Occipital lobe (tissue), 2 donors: ENCODE results near the gene BLM. TPM values are rescaled to one million over a fixed set of nuclear protein-coding genes. Genes with fewer than 3 reads are reported as not detected.
A peak's percentile ranks its signal among the peaks of the same experiment; 100 is the strongest.
"Not testable (repeated sequence)": the region's sequence is repeated elsewhere in the genome, so short reads cannot be mapped to it uniquely, and the experiment has no call there.

Source experiments
- DNase-seq: peaks from one replicate; lab custom pipeline; 2025; lab: John Stamatoyannopoulos, UW
- total RNA-seq: library from RNA; depleted of rRNA; stranded (reverse); fragments of >200 nt; gene quantifications from one replicate; pipeline ENCODE4 v1.2.3, GENCODE V29; 2014

The BLM gene
- total RNA-seq = 3.6 TPM

DNA sequence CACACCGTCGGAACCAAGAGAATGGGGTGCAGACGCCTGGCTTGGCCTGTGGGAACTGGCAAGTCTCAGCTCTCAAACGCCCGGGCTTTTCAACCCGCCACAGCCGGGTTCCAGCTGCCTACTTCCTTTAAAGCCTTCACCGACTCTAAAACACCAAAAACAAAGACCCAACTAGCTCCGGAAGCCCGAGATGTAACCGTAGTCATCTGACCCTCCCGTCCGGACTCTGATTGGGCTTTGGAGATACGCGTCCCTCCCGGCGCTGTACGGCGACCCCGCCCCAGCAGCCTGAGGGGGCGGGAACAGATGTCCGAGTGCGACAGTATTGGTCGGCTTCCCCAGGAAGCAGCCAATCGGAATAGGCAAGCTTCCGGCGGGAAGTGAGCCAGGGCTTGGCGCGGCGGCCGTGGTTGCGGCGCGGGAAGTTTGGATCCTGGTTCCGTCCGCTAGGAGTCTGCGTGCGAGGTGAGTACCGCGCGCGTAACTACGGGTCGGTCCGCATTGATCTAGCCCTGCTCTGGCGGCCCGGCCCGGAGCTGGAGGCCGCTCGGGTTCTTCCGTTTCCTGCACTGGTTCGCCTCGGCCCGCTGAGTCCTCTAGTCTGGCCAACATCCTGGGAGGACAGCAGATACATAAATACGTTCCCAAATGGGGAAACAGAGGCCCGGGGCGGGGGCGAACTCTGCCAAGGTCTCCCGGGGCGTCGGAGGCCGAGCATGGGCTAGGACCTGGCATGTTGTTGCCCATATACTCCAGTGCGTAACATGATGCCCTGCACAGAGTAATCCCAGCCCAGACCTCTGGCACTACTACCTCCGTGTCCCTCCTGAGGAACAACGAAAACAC is at the start of gene BLM:
Gene BLM (plus strand): TSS at position 371 of the 846 bp plus-strand sequence. CDS start 30,047 bp downstream, outside the sequence.
- DNase-seq = peak; percentile 97

DNA sequence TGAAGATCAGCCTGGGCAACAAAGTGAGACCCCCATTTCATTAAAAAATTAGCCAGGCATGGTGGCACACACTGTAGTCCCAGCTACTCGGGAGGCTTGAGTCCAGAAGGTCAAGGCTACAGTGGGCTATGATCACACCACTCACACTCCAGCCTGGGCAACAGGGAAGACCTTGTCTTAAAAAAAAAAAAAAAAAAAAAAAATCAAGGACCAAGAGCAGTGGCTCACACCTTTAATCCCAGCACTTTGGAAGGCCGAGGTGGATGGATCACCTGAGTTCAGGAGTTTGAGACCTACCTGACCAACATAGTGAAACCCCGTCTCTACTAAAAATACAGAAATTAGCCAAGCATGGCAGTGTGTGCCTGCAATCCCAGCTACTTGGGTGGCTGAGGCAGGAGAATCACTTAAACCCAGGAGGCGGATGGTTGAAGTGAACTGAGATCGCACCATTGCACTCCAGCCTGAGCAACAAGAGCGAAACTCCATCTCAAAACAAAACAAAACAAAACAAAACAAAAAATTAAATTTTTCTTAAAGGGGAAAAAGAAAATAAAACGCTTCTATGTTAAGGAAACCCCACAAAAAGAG is 49.3 kb upstream of the BLM start:
- DNase-seq = not testable (repeated sequence)

DNA sequence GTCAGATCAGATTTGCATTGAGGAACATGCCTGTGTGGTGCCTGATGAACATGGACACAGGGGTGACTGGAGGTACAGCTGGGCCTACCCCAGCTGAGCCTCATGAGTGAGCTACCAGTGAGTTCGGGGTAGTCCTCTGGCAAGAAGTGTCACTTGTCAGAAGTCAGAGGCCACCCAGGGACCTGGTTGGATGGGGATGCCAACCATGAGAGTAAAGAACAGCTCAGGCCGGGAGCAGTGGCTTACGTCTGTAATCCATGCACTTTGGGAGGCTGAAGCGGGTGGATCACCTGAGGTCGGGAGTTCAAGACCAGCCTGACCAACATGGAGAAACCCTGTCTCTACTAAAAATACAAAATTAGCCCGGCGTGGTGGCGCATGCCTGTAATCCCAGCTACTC is 46.5 kb upstream of the BLM start:
- not testable (repeated sequence) for DNase-seq

DNA sequence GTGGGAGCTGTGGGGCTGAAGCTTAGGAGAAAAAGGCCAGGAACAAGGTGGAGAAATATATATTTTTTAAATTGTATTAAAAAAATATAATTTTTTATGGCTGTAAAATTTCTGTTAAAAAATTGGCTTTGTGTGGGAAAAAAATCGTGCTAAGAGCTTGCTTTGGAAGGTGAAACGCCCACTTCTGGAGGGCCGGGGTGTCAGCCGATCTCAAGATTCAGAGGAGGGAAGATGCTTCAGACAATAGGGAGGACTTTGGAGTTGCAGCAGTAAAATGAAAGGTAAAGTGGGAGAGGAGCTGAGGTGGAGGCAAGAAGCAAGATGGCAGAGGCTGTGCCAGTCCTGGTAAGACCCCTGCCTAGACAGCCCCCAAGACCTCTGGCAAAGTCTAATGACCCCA is 45.9 kb upstream of the BLM start:
- no peak for DNase-seq

DNA sequence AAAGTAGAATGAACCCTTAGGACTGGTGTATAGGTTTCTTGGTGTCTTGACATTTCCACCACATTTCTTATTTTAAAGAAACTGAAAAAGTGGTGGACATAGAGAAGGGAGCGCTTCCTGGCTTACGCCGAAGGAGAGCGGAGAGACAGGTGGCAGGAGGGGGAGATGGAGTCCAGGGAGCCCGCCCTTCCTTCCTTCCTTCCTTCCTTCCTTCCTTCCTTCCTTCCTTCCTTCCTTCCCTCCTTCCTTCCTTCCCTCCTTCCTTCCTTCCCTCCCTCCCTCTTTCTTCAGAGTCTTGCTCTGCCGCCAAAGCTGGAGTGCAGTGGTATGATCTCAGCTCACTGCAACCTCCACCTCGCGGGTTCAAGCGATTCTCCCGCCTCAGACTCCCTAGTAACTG is 43.8 kb upstream of the BLM start:
- not testable (repeated sequence) for DNase-seq

DNA sequence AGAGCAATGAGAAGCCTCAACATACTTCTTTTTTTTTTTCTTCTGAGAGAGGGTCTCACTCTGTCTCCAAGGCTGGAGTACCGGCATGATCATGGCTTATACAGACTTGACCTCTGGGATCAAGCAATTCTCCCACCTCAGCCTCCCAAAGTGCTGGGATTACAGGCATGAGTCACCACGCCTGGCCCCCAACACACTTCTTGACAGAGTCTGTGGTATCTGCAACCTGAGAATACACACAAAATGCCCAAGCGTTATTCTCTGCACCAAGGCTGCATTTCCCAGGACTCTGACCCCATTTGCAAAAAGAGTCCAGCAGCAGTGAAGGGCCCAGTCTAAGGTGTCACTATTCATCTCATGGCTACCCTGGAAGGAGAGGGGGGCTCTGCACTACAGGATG is 42.7 kb upstream of the BLM start:
- DNase-seq = no peak

DNA sequence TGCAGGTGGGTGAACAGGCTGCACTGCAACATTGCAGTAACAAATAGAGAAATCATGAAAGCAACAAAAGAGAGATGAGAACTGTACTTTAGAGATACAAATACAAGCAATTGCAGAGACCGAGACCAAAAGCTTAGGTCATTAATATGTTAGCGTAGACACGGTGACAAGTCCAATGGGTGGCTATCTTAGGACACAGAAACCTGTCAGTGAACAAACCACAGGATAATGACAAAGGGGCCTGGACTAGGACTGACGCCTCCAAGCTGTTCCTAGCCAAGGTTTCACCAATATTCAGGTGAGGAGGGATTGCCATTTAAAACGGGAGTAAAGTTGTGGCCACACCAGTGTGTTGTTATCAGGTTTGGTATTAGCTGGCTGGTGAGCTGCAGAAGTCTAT is 41.7 kb upstream of the BLM start:
- no peak for DNase-seq

DNA sequence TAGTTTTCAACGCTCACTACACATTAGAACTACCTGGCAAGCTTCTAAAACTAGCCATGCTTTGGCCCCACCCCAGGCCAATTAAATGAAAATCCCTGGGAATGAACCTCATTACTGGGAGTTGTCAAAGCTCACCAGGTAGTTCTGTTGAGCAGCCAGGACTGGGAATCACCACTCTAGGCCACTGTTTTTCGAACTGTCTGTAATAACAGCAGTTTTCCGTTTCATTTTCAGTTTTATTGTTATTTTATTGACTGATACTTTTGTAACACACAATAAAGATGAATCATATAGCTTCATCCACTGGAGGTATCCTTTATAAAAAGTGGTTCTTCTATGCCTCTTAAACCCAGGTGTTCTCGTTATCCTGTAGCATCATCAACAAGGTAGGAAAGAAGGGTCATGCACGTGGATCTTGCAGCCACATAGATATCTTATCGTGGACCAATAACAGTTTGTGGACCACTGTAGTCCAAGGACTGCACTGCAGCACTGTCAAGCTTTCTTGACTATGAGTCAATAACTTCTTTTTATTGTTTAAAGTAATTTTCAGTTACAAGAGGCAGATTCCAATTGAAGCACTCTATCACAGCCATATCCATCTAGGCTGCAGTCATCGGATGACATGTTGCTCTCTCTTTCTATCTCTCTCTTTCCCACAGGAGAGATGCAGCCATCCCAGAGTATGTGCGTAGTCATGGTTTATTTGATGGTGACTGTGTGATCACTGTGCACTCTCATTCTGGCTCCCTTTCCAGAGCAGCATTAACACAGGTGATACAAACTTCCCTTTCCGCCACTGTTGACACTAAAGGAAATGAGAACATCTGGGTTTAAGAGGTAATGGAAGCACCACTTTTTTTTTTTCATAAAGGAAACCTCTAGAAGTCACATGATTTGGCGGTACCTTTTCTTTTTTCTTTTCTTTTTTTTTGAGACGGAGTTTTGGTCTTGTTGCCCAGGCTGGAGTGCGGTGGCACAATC is 39.0 kb upstream of the BLM start:
- no peak for DNase-seq

DNA sequence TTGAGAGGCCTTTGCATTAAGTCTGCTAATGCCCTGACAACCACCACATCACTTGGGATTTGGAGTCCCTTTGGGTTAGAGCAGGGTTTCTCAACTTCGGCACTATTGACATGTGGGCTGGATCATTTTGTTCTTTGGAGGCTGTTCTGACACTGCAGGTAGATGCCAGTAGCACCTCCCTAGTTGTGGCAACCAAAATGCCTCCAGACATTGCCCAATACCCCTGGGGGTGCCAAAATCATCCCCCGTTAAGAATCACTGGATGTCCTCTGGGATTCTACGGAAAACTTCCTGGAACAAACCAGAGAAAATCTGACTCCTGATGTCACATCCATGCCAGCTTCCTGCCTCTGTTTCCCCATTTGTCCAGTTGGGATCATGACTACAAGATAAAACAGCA is 37.2 kb upstream of the BLM start:
- no peak for DNase-seq

DNA sequence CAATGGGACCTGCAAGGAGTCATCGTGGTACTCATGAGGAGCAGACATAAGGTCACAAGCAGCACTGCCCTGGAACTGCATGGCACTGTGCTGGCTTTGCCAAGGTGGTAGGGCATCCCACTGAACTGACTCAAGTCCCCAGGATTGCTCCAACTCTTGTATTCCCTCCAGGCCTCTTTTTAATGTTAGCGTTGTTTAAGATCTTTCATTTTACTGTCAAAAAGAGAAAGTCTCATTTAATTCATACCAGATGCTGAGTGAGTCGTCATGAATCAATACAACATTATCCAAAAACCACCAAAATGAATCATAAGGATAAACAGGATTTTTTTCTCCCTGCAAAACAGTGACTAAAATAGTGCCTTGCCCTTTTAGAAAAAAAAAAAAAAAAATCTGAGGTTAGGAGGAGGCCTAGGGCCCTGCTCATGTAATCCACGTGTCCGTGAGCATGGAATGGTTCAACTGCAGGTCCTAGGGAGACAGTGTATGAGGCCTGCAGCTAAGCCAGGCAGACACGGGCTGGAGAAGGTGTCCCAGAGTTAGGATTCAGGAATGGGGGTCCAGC is 36.7 kb upstream of the BLM start:
- no peak for DNase-seq

DNA sequence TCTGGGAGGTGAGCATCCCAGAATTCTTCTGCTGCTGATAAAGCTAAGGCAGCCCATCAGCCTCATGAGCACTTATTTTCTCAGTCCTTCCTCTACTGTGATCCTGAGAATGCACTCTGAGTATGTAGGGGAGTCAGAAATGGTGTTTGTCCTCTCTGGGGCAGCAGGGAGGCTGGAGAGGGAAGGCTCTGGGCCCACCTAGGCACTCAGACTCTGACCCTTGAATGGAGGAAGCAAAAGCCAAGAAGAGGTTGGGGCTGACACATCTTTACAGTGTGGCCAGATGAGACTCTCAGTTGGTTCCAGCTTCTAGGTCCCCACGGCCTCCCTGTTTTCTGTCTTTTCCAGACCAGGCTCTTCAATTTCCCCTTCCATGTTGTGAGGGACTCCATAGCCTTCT is 36.1 kb upstream of the BLM start:
- DNase-seq = no peak

DNA sequence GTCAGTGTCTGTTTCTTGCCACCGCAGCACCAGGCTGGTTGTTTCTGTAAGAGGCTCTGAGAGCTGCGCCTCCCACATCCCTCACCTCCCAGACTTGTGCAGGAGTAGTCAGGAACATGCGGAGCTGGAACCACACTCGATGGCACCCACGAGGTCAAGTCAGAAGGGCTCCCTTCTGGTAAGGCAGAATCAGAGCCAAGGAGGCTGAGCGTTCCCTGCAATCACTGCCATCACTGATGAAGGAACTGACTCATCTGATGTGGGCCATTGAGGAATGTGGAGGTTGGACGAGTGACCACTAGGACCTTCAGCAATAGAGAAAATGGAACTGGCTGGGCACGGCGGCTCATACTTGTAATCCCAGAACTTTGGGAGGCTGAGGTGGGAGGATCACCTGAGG is 35.7 kb upstream of the BLM start:
- no peak for DNase-seq

DNA sequence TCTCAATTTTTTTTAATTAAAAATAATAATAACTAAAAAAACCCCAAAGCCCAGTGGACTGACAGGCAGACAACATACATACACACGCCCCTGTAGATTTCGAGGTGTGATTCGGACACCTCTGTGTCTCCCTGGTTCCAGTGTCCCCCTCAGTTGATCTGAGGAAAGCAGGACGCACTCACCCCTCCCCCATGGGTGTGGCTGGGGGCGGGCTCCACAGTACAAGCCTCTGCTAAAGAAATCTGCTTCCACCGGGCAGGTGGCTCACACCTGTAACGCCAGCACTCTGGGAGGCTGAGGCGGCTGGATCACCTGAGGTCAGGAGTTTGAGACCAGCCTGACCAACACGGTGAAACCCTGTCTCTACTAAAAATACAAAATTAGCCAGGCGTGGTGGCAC is 33.8 kb upstream of the BLM start:
- DNase-seq = no peak

DNA sequence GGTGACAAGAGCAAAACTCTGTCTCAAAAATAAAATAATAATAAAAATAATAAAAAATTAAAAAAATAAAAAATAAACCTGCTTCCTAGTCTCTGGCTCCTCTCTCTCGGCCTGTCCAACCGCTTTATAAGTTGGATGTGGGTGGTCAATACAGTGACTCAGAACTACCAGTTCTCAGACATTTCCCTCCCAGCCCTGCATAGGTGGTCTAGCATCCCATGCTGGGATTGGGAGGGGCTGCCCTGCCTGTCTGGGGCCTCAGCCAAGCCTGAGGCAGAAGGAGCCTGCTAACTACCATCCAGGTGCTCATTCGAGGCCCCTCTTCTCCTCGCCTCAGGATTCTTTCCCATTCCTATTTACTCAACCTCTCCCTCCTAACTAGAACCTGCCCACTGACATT is 33.3 kb upstream of the BLM start:
- DNase-seq = no peak

DNA sequence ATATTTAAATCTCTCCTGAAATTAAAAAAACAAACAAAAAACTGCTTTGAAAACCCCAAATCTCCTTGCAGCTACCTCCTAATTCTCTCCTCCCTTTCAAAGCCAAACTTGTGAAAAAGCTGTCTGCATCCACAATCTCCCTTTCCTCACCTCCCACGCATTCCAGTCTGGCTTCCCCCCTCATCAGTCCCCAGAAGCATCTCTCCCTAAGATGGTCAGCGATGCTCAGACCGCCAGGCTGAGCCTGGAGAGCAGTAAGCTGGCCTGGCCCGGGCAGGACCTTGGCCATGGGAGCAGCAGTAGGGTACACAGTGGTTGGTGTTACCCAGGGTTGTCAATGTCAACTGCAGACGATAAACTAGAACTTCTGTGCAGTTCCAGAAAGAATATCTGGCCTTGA is 32.9 kb upstream of the BLM start:
- no peak for DNase-seq

DNA sequence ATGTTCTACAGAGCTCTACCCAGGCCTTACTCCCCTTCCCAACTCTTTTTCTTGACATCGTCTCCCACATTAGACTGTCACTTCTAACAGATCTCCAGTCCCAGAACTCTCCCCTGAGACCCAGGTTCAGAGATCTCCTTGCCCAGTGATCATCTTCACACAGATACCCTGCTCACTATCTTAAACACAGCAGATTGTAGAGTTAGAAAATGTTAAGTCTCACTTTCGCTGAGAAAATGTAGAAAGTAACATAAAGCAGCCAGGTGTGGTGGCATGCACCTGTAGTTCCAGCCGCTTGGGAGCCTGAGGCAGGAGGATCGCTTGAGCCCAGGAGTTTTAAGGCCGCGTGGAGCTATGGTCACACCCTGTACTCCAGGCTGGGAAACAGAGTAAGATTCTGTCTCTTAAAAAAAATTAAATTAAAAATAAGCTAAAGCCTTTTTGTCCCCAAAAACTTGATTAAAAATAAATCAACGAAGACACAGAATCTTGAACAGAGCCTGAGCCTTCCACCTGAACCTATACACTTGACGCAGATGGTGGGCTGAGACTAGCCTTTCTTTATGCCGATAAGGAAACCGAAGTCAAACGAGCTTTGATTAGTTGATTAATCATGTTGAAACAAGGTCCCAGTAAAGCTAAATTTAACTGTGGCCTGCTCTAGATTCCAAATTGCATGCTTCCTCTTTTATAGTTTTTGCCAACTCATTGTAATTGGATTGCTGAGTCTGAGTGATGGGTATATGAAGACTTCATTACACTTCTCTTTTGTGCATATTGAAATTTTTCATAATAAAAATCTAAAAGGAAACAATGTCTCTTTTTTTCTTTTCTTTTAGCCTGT is 31.3 kb upstream of the BLM start:
- no peak for DNase-seq

DNA sequence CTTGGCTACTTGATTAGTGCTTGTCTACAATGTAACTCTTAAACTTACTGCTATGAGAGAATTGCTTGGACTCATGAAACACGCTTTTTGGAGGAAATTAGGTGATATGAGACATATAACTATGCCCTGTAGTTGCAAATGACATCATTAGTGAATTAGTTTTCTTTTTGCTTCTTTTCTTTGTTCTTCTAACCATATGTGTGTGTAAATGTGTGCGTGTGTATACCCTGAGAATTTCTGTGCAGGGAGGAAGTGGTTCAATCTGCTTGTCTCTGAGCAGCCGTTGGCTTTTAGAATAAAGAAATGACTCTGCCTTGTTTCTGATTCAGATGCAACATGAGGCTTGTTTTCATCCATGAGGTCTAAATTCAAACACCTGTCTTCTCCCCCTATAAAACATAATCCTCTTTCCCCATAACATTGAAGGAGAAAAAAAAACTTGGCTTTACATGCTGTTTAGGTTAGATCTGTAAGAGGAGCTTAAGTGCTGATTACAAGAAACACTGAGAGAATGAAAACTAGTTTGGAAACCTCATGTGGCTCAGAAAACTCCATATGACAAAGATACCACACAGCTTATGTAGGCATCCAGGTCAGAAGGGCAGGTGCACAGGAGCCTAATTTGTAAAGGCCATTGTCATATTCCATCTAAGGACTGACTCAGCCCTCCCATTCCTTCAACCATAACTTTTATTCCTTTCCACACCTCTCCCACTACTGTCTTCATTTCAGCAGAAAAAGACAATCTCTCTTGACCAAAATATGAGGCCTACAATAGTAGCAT is 30.5 kb upstream of the BLM start:
- no peak for DNase-seq

DNA sequence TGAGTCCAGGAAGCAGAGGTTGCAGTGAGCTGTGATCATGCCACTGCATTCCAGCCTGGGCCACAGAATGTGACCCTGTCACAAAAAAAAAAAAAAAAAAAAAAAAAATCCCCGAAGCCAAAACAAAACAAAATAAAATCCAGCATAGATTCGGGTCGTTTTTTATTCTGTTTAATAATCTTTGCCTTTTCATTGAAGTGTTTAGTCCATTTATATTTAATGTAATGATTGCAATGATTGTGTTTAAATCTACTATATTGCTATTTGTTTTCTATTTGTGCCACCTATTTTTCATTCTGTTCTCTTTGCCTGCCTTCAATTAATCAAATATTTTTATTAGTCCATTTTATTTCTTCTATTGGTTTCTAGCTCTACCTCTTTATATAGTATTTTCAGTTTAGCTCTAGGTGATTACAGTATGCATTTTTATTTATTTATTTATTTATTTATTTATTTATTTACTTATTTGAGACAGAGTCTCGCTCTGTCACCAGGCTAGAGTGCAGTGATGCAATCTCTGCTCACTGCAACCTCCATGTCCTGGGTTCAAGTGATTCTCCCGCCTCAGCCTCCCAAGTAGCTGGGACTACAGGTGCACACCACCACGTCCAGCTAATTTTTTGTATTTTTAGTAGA is 27.7 kb upstream of the BLM start:
- DNase-seq = not testable (repeated sequence)

DNA sequence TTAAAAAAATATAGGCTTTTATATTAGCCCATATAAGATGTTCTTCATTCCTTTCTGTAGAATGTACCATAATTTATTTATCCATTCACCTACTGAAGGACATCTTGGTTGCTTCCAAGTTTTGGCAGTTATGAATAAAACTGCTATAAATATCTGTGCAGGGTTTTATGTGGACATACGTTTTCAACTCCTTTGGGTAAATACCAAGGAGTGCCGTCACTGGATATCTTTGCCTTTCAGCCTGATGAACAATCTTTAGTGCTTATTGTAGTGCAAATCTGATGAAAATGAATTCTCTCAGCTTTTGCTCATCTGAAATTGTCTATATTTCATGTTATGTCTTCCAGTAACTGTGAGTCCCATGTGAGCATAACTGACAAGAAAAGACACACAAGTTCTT is 26.6 kb upstream of the BLM start:
- DNase-seq = no peak
